ENCODE results near the gene PIM2. TPM values are rescaled to one million over a fixed set of nuclear protein-coding genes. Genes with fewer than 3 reads are reported as not detected.
A peak's percentile ranks its signal among the peaks of the same experiment; 100 is the strongest.

Gene PIM2
- total and polyA plus RNA-seq, 2 of the 13 experiments (the other 11 are each of a cell fraction or from before 2014, with no cell fraction given), result 14.4 to 15.8 TPM

DNA sequence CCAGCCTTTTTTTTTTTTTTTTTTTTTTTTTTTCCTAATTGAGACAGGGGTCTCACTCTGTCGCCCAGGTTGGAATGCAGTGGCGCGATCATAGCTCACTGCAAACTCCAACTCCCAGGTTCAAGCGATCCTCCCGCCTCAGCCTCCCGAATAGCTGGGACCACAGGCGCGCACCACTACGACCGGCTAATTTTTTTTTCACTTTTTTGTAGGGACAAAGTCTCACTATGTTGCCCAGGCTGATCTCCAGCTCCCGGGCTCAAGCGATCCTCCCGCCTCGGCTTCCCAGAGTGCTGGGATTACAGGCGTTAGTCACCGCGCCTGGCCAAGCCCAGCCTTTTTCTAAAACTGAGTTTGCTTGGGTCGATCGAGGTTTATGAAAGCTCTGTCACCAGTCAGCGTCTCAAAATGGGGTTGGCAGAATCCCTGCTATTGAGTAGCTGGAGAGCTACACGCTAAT is 39.8 kb upstream of the PIM2 start (continued):
- TF ChIP-seq, protein P1, sequence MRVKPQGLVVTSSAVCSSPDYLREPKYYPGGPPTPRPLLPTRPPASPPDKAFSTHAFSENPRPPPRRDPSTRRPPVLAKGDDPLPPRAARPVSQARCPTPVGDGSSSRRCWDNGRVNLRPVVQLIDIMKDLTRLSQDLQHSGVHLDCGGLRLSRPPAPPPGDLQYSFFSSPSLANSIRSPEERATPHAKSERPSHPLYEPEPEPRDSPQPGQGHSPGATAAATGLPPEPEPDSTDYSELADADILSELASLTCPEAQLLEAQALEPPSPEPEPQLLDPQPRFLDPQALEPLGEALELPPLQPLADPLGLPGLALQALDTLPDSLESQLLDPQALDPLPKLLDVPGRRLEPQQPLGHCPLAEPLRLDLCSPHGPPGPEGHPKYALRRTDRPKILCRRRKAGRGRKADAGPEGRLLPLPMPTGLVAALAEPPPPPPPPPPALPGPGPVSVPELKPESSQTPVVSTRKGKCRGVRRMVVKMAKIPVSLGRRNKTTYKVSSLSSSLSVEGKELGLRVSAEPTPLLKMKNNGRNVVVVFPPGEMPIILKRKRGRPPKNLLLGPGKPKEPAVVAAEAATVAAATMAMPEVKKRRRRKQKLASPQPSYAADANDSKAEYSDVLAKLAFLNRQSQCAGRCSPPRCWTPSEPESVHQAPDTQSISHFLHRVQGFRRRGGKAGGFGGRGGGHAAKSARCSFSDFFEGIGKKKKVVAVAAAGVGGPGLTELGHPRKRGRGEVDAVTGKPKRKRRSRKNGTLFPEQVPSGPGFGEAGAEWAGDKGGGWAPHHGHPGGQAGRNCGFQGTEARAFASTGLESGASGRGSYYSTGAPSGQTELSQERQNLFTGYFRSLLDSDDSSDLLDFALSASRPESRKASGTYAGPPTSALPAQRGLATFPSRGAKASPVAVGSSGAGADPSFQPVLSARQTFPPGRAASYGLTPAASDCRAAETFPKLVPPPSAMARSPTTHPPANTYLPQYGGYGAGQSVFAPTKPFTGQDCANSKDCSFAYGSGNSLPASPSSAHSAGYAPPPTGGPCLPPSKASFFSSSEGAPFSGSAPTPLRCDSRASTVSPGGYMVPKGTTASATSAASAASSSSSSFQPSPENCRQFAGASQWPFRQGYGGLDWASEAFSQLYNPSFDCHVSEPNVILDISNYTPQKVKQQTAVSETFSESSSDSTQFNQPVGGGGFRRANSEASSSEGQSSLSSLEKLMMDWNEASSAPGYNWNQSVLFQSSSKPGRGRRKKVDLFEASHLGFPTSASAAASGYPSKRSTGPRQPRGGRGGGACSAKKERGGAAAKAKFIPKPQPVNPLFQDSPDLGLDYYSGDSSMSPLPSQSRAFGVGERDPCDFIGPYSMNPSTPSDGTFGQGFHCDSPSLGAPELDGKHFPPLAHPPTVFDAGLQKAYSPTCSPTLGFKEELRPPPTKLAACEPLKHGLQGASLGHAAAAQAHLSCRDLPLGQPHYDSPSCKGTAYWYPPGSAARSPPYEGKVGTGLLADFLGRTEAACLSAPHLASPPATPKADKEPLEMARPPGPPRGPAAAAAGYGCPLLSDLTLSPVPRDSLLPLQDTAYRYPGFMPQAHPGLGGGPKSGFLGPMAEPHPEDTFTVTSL (CRISPR knock-in tag; IDR thresholded peaks at IDR 0.05; ENCODE audit: borderline replicate concordance), result no peak
- no peak for TF ChIP-seq ATF1 (CRISPR knock-in tag; IDR thresholded peaks at IDR 0.05)
- TF ChIP-seq ZBTB7A (CRISPR knock-in tag; IDR thresholded peaks at IDR 0.05), result no peak
- TF ChIP-seq ZNF251 (CRISPR knock-in tag; IDR thresholded peaks at IDR 0.05), result no peak
- TF ChIP-seq NKX3-1 (CRISPR knock-in tag; IDR thresholded peaks at IDR 0.05), result no peak
- peak; percentile 59 for TF ChIP-seq PTBP1 (IDR thresholded peaks at IDR 0.05; ENCODE audit: low read depth, low read length, poor library complexity, severe bottlenecking)
- TF ChIP-seq, protein P2, sequence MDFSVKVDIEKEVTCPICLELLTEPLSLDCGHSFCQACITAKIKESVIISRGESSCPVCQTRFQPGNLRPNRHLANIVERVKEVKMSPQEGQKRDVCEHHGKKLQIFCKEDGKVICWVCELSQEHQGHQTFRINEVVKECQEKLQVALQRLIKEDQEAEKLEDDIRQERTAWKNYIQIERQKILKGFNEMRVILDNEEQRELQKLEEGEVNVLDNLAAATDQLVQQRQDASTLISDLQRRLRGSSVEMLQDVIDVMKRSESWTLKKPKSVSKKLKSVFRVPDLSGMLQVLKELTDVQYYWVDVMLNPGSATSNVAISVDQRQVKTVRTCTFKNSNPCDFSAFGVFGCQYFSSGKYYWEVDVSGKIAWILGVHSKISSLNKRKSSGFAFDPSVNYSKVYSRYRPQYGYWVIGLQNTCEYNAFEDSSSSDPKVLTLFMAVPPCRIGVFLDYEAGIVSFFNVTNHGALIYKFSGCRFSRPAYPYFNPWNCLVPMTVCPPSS (IDR thresholded peaks at IDR 0.05), result no peak
- no peak for TF ChIP-seq RFX1 (IDR thresholded peaks at IDR 0.05)
- TF ChIP-seq TAF1 (CRISPR knock-in tag; IDR thresholded peaks at IDR 0.05), result 0 out of 2 replicates have a peak, but pooled peaks have one; percentile 8
- TF ChIP-seq ZNF670 (CRISPR knock-in tag; IDR thresholded peaks at IDR 0.05; ENCODE audit: borderline replicate concordance), result 0 out of 2 replicates have a peak, but pooled peaks have one; percentile 31
- TF ChIP-seq ZNF232 (CRISPR knock-in tag; IDR thresholded peaks at IDR 0.05; ENCODE audit: borderline replicate concordance), result no peak
- TF ChIP-seq, protein P3, sequence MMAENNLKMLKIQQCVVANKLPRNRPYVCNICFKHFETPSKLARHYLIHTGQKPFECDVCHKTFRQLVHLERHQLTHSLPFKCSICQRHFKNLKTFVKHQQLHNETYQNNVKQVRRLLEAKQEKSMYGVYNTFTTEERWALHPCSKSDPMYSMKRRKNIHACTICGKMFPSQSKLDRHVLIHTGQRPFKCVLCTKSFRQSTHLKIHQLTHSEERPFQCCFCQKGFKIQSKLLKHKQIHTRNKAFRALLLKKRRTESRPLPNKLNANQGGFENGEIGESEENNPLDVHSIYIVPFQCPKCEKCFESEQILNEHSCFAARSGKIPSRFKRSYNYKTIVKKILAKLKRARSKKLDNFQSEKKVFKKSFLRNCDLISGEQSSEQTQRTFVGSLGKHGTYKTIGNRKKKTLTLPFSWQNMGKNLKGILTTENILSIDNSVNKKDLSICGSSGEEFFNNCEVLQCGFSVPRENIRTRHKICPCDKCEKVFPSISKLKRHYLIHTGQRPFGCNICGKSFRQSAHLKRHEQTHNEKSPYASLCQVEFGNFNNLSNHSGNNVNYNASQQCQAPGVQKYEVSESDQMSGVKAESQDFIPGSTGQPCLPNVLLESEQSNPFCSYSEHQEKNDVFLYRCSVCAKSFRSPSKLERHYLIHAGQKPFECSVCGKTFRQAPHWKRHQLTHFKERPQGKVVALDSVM (CRISPR knock-in tag; IDR thresholded peaks at IDR 0.05), result peak; percentile 85
- peak; percentile 86 for TF ChIP-seq ZNF121 (CRISPR knock-in tag; IDR thresholded peaks at IDR 0.05)
- no peak for TF ChIP-seq ZNF773 (CRISPR knock-in tag; IDR thresholded peaks at IDR 0.05; ENCODE audit: borderline replicate concordance)
- no peak; the same call in 1 of the 2 replicates for TF ChIP-seq ZMYM3 (CRISPR knock-in tag; IDR thresholded peaks at IDR 0.05)
- TF ChIP-seq ZNF350 (CRISPR knock-in tag; IDR thresholded peaks at IDR 0.05; ENCODE audit: borderline replicate concordance, low read depth), result 0 out of 2 replicates have a peak, but pooled peaks have one; percentile 9
- TF ChIP-seq ZNF230 (CRISPR knock-in tag; IDR thresholded peaks at IDR 0.05), result no peak
- no peak for TF ChIP-seq IKZF4 (CRISPR knock-in tag; IDR thresholded peaks at IDR 0.05; ENCODE audit: borderline replicate concordance, low read depth, not compliant biosample characterization)

All from HepG2 (cell line).